ENCODE results near the gene MPP4. TPM values are rescaled to one million over a fixed set of nuclear protein-coding genes. Genes with fewer than 3 reads are reported as not detected.
A peak's percentile ranks its signal among the peaks of the same experiment; 100 is the strongest.
"Not testable (repeated sequence)": the region's sequence is repeated elsewhere in the genome, so short reads cannot be mapped to it uniquely, and the experiment has no call there.

The MPP4 gene
- polyA plus RNA-seq, 1 donor = 0.09 TPM

- no peak for DNase-seq
Observed at GRCh38 chr2:201673546-201673945, 24.9 kb downstream of the MPP4 start.

DNA sequence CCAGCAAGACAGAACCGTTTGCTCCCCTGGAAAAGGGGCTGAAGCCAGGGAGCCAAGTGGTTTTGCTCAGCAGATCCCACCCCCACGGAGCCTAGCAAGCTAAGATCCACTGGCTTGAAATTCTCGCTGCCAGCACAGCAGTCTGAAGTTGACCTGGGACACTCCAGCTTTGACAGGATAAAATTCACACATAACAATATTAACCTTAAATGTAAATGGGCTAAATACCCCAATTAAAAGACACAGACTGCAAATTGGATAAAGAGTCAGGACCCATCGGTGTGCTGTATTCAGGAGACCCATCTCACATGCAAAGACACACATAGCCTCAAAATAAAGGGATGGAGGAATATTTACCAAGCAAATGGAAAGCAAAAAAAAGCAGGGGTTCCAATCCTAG is 27.2 kb downstream of the MPP4 start:
- not testable (repeated sequence) for DNase-seq

DNA sequence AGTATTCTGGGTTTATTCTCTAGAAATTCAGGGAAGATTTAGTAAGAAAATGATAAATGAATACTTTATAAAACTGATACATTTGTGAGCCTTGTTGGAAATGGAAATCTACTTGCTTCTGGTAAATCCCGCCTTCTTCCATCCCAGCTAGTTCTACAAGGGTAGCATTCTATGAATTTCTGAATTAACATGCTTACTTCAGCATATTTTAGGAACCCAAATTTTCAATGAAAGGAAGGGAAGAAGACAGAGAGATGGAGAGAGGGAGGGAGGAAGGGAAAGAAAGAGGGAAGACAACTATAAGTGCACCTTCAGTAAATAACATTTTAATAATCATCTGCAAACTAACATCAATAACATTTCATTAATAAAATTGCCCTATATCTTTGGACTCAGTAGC is 28.6 kb downstream of the MPP4 start:
- DNase-seq = no peak

GRCh38 chr2:201668402-201668910 is 30.0 kb downstream of the MPP4 start:
- no peak for DNase-seq

DNA sequence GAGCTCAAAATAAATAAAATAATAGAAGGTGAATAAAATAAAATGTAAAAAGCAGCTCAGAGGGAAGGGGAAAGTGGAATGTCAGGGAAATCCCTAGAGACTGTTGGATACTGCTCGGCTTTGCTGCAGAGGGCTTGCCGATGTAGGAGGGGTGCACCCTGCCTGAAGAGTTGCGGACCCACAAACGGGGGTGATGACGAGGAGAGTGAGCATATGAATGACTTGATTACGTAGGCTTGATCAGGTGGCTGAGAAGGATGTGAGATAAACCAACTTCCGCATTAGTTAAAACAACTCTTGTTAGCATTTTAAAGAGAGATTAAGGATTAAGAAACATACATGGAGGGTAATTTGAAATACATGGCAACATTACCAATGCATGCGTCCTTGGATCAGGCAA is 34.1 kb downstream of the MPP4 start:
- no peak for DNase-seq

GRCh38 chr2:201661366-201661765 is 37.1 kb downstream of the MPP4 start:
- DNase-seq = no peak

DNA sequence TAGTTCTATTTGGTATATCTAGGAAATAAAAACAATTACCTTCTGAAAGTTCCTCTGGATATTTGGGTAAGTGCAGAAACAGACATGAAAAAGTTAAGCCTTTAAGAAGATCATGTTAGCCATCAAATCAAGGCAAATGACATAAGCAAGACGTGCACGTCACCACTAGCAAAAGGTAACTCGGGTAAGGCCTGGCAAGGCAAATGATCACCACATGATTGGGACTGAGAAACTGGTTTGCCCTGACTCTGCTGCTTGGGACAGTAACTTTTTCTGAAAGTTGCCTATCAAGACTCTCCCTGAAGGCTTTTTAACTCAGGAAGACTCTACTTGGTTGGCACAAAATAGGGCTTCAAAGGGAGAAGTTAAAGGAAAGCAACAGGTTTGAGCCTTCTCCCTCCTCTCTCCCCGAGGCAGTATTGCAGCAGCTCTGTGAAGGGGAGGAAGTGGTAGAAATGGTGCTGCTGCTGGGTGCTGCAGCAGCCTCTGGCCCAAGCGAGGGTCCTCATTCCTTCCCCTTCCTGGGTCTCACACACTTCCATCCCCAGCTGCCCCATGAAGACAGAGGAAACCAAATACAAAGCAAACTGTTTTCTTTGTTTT is 38.0 kb downstream of the MPP4 start:
- no peak for DNase-seq

DNA sequence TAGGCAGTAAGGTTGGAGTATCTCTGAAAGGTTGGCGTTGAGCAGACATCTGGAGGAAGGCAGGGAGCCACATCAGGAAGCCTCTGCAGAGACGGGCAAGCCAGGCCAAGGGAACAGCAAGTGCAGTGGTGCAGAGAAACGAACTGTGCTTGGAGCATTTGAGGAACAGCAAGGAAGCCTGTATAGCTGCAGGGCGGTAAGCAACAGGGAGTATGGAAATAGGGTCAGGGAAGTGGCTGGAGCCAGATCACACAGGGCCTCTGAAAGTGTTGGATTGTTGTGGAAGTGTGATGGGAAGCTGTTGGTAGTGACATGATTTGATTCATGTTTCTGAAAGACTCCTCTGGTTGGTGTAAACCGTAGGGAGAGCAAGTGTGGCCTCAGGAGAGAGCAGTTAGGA is 41.7 kb downstream of the MPP4 start:
- DNase-seq = no peak

DNA sequence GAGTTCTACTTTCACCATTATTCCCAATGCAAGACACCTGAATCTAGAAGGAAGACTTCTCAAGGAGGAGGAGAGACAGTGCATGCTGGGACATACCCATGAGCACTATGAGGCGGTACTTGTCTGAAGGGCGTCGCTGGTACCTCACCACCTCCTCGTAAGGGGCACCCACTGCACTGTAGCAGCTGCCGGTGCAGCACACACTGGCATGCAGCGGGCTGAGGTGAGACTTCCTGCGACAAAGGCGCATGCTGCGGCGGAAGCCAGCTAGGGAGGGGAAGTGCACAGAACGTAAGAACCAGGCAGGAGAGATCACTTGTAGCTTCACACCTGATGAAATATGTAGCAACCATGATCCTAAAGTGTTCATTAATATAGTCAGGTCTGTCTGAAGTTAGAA is 42.3 kb downstream of the MPP4 start:
- no peak for DNase-seq

DNA sequence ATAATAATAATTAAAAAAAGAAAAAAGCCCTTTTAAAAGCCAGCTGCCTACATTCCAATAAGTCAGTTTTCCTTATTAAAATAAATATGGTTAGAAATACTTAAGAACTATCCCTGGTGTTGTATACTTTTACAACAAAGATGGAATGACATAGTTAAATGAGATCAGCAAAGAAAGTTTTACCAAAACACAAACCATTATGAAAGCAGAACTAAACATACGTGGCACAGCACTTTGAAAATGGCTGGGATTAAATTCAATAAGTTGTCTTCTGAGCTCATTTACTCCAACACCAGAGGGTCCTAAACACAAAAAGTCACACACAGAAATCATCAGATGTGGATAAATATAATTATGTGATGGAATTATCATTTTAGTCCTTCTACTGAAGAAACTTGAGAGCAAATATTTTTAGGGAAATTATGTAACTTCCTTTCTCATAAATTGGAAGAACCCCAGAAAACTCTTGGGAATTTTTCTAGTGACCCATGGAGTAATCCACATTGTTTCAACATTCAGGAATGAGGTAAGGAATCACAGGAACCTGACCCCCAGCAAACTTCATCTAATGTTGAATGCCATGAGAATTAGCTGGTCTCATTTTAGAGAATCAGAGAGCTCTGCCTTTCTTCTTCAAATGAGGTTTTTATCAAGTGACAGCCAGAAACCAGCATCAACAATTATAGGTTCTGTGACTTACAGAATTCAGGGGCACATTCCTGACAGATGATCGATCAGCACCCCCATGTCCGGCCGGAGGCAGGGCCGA is 43.6 kb downstream of the MPP4 start:
- no peak for DNase-seq

- no peak for DNase-seq
Observed at GRCh38 chr2:201653221-201653620, 45.2 kb downstream of the MPP4 start.

GRCh38 chr2:201649442-201649841 is 49.0 kb downstream of the MPP4 start:
- no peak for DNase-seq

- DNase-seq = no peak
Observed at GRCh38 chr2:201647431-201647830, 51.0 kb downstream of the MPP4 start.

GRCh38 chr2:201644001-201644400 is 54.4 kb downstream of the MPP4 start:
- DNase-seq = peak; percentile 51

DNA sequence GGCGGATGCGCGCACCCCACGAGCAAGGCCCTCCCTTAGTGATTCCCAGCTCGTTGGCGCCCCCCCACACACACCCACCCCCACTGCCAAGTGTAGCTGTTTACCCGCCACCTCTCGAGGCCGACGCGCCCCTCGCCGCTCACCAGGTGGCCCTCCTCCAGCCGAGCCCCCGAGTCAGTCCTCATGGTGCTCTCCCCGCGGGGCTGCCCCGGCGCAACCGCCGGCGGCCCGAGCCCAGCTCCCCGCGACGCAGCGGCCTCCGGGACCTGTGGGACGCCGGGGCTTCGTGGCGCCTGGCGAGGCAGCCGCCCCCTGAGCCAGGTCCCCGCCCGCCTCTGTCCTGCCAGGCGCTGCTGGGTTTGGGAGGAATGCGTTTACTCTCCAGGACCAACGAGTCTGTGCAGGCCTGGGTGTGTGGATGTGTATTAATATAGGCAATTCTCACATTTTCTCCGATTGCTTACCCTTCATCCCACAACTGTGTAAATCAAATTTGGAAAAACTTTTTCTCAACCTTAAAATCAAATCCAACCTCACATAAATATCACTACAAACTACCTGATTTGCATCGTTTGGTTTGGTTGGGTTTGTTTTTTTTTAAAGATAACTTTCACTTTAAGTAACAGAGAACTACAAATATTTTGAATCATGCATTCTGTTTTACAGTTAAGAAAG is 55.1 kb downstream of the MPP4 start, which contains the start of gene TMEM237:
TMEM237 (minus strand) TSS at position 288 of the 675 bp plus-strand sequence; CDS start at position 185, 103 bp downstream.
- peak; percentile 69 for DNase-seq

DNA sequence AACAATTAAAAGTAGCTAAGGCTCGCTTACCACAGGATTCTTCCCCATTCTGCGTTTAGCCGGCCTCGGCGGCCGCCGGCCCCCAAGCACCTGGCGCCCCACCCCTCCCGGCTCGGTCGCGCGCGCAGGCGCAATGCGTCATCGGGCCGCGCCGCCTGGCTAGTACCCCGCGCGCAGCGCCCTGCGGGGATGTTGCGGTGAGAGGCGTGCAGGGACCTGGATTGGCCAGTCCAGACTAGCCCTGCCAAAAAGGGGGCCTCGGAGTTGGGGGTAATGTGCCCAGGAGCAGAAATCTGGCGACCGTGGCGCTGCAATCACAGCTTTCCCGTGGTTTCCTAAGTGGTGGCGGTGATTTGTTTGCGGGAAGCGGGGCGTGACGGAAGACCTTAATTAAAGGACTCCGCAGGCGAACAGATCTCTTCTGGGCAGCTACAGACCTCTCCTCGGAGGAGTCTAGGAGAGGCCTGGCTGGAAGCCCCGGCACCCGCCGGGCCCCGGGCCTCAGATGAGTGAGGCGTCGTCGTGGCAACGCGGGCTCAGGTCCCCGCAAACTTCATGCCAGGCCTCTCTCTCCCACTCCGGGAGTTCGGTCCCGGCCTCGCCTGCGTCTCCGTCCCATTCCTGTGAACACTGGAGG is 55.7 kb downstream of the MPP4 start:
- DNase-seq = peak; percentile 90

- no peak for DNase-seq
Observed at GRCh38 chr2:201642086-201642578, 56.3 kb downstream of the MPP4 start.

DNA sequence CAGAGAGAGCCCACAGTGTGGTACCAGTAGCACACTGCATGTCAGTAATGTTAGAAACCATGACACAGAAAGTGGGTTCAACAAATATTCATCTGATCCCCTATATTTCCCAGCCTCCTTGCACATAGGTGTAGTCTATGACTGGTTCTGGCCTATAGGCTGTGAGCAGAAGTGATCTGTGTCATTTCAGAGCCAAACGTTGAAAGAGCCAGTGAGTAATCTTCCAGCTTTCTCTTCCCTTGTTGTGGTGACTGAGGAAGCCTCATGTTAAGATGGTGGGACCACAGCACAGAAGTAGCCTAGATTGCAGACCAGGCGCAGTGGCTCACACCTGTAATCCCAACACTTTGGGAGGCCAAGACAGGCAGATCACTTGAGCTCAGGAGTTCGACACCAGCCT is 59.2 kb downstream of the MPP4 start:
- no peak for DNase-seq

GRCh38 chr2:201638326-201638725 is 60.1 kb downstream of the MPP4 start:
- DNase-seq = no peak

DNA sequence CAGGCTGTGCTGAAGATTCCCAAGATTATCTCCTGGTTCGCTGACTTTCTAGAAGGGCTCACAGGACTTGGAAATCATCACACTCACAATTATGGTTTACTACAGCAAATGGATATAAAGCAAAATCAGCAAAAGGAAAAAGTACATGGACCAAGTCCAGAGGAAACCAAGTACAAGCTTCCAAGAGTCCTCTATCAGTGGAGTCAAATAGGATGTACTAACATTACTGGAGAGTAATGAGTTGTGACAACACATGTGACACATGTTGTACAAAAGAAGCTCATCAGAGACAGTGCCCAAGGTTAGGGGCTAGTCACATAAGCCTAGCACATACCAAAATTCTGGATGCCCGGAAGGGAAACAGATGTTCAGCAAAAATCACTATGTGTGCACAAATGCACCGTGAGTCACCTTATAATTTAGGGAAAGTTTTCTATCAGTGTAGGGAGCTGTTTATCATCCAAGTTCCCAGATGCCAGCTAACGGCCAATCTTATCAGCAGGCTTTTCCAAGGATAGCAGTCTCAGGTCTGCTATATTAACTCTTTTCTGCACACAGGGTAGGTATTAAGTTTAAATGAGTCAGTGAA is 64.7 kb downstream of the MPP4 start:
- no peak for DNase-seq

DNA sequence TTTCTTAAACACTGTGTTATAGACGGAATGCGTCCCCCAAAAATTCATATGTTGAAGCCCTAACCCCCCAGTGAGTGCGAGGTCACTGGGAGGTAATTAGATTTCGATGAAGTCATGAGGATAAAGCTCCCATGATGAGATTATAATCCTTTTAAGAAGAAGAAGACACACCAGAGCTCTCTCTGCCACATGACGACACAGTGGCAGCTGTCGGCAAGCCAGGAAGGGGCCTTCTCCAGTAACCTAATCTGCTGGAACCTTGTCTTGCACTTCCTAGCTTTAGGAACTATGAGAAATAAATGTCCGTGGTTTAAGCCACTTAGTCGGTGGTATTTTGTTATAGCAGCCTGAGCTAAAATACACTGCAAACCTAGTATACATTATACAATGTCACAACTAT is 67.4 kb downstream of the MPP4 start:
- DNase-seq = no peak

DNA sequence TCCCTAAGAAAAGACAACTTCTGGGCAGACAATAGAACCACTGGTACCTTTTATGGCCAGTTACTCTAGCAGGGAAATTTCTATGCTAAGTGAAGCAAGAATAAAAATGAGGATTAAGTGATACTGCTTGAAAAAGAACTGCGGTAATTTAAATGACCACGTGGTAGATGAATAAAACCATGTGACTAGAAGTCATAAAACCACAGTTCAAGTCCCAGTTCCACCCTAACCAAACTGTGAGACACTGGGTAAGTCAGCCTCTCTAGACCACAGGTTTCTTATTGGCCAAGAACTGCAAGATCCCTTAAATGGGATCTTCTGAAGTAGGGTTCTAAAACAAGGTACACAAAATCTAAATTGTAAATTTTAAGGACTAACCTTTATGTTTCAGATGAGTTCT is 67.9 kb downstream of the MPP4 start:
- DNase-seq = no peak
